K562 (cell line): ENCODE data around the gene C9. TPM values are rescaled to one million over a fixed set of nuclear protein-coding genes. Genes with fewer than 3 reads are reported as not detected.

Experiments
- FOXM1 ChIP-seq, 2 experiments: fragments of 450-650 bp in 1 of 2; sonication (generic) in 1 of 2; formaldehyde crosslinking in 1 of 2; IDR thresholded peaks; 2 replicates each; pipeline versions ENCODE4 v1.6.1 to v1.9.0; 2017 to 2022; ENCODE audit warnings: low read depth in 2 of 2, mild to moderate bottlenecking in 2 of 2, missing genetic modification reagents in 1 of 2, moderate library complexity in 1 of 2
- MGA ChIP-seq: fragments of 450-650 bp; IDR thresholded peaks from 2 replicates; pipeline ENCODE4 v1.6.1; 2016; ENCODE audit warnings: mild to moderate bottlenecking, moderate library complexity
- MITF ChIP-seq: IDR thresholded peaks from 2 replicates; pipeline ENCODE4 v1.6.1; 2014; ENCODE audit warnings: antibody characterized with exemption
- RBM15 ChIP-seq: fragments of 200-400 bp; formaldehyde crosslinking; IDR thresholded peaks from 2 replicates; pipeline ENCODE4 v1.6.1; 2018; ENCODE audit warnings: mild to moderate bottlenecking, low read length, moderate library complexity; ENCODE audit not compliant: insufficient read depth
- SMAD3 ChIP-seq: fragments of 450-650 bp; formaldehyde crosslinking; conservative IDR thresholded peaks from 2 replicates; pipeline ENCODE4 v1.4.0; 2020; ENCODE audit warnings: mild to moderate bottlenecking
- SMARCA5 ChIP-seq: fragments of 450-650 bp; IDR thresholded peaks from 2 replicates; pipeline ENCODE4 v1.6.1; 2016
- TARDBP ChIP-seq: fragments of 450-650 bp; IDR thresholded peaks from 2 replicates; pipeline ENCODE4 v1.6.1; 2016
- ZBTB11 ChIP-seq, 3 experiments: fragments of 200-800 bp in 1 of 3; fragments of 250-450 bp in 1 of 3; fragments of 450-650 bp in 1 of 3; sonication (Bioruptor Pico) in 1 of 3; sonication (Bioruptor generic) in 1 of 3; formaldehyde crosslinking in 1 of 3; IDR thresholded peaks; 2 replicates each; pipeline versions ENCODE4 v1.6.1 to v1.8.0; 2016 to 2022; ENCODE audit warnings: mild to moderate bottlenecking in 2 of 3, missing genetic modification characterization in 2 of 3, missing compliant biosample characterization in 1 of 3, moderate library complexity in 1 of 3
- ZNF408 ChIP-seq: fragments of 250-450 bp; sonication (Bioruptor Pico); IDR thresholded peaks from 2 replicates; pipeline ENCODE4 v1.4.0; 2020; ENCODE audit warnings: low read depth, mild to moderate bottlenecking, moderate library complexity
- polyA plus RNA-seq, 8 experiments: library from polyadenylated mRNA; depleted of rRNA in 4 of 8; stranded (reverse) in 5 of 8; unstranded in 3 of 8; fragments of >200 nt; fragmentation: Nextera tagmentation in 2 of 8; fragmentation: Illumina TruSeq in 1 of 8; extraction: Ambion mirVana in 2 of 8; extraction: Trizol in 1 of 8; gene quantifications; 2 replicates each; pipeline versions ENCODE4 v1.2.1 to v1.2.3, GENCODE V29; 2011 to 2014; ENCODE audit warnings: inconsistent platforms in 1 of 8, missing spikeins in 1 of 8
- total RNA-seq, 7 experiments: library from RNA; depleted of rRNA in 6 of 7; stranded (reverse); fragments of >200 nt in 6 of 7; fragmentation: Illumina TruSeq in 2 of 7; extraction: Trizol in 2 of 7; gene quantifications; 2 replicates each; pipeline versions ENCODE4 v1.2.1 to v1.2.3, GENCODE V29; 2011 to 2021; ENCODE audit warnings: low replicate concordance in 1 of 7

C9 gene
- total and polyA plus RNA-seq, 9 of the 15 experiments (the other 6 are each of a cell fraction or from before 2014, with no cell fraction given) = 0.08 to 0.38 TPM; not detected in 7

- no peak for TF ChIP-seq MGA
- TF ChIP-seq SMAD3 = no peak
- TF ChIP-seq ZNF408 (CRISPR knock-in tag) = no peak
- no peak for TF ChIP-seq FOXM1 (IDR thresholded peaks at IDR 0.05; ENCODE audit: low read depth)
- no peak for TF ChIP-seq FOXM1 (CRISPR knock-in tag; IDR thresholded peaks at IDR 0.05; ENCODE audit: low read depth)
- no peak for TF ChIP-seq ZBTB11 (CRISPR knock-in tag; IDR thresholded peaks at IDR 0.05)
- TF ChIP-seq TARDBP = no peak
- TF ChIP-seq RBM15 = no peak
- TF ChIP-seq MITF = no peak
- no peak for TF ChIP-seq SMARCA5
These were observed 81.0 kb downstream of the C9 start (continued) for GRCh38 chr5:39283231-39283818.
